Body of pancreas (tissue), 4 donors: ENCODE measurements around the gene GDF11. TPM values are rescaled to one million over a fixed set of nuclear protein-coding genes. Genes with fewer than 3 reads are reported as not detected.

Source experiments
- ATAC-seq: fragments of 150-250 bp; one replicate; pipeline ENCODE4 v1.9.1; 2016
- DNase-seq, 4 donors: peaks; one replicate each; pipeline ENCODE4 v3.0.0-alpha.2; 2019
- H3K27ac ChIP-seq, 4 donors: fragments of 200-600 bp; sonication (generic); 1 replicate in 3 of 4; 2 replicates in 1 of 4; pipeline versions ENCODE4 v1.5.1 to v1.6.1; 2016 to 2019; ENCODE audit warnings: mild to moderate bottlenecking in 1 of 4, mixed read lengths in 1 of 4, moderate library complexity in 1 of 4
- H3K27me3 ChIP-seq, 2 donors: fragments of 200-600 bp; sonication (generic); one replicate each; pipeline ENCODE4 v1.6.0; 2016; ENCODE audit warnings: mild to moderate bottlenecking in 1 of 2
- H3K36me3 ChIP-seq, 2 donors: fragments of 200-600 bp; sonication (generic); replicated peaks in 1 of 2; 2 replicates each; pipeline ENCODE4 v1.5.1; 2016; ENCODE audit warnings: low read depth in 2 of 2; ENCODE audit not compliant: insufficient read depth in 1 of 2
- H3K4me1 ChIP-seq: fragments of 200-600 bp; sonication (generic); one replicate; pipeline ENCODE4 v1.6.0; 2016
- H3K4me3 ChIP-seq, 2 donors: fragments of 200-600 bp; sonication (generic); 1 replicate in 1 of 2; 2 replicates in 1 of 2; pipeline ENCODE4 v1.5.1; 2016 to 2019
- H3K9me3 ChIP-seq, 3 donors: fragments of 200-600 bp; sonication (generic); 1 replicate in 2 of 3; 2 replicates in 1 of 3; pipeline ENCODE4 v1.5.1; 2016
- POLR2A ChIP-seq, 3 donors: fragments of 450-650 bp; IDR thresholded peaks; one replicate each; pipeline ENCODE4 v1.6.1; 2016; ENCODE audit warnings: antibody characterized with exemption in 3 of 3, mild to moderate bottlenecking in 2 of 3
- WGBS, 2 donors: methylation state at CpG; one replicate each; pipeline ENCODE4 v1.1.5; 2017; 5-methylcytosine and 5-hydroxymethylcytosine counted together
- intact Hi-C: fragments of 100-400 bp; cut with DNase I; formaldehyde crosslinking; loops from one replicate; pipeline ENCODE4 v1.15.1; 2023
- total RNA-seq, 2 donors: library from RNA; depleted of rRNA; stranded (reverse); fragments of >200 nt; gene quantifications; one replicate each; pipeline ENCODE4 v1.1.0, GENCODE V29; 2016
- TF ChIP-seq, protein P1 (sequence below), 7 experiments: fragments of 450-650 bp in 4 of 7; fragments of 200-600 bp in 3 of 7; sonication (generic) in 3 of 7; IDR thresholded peaks; one replicate each; pipeline ENCODE4 v1.5.1; 2016 to 2019; ENCODE audit warnings: antibody characterized with exemption in 7 of 7

The GDF11 gene
- total RNA-seq, 2 donors from 2014 or later: 0.33 to 0.78 TPM

DNA sequence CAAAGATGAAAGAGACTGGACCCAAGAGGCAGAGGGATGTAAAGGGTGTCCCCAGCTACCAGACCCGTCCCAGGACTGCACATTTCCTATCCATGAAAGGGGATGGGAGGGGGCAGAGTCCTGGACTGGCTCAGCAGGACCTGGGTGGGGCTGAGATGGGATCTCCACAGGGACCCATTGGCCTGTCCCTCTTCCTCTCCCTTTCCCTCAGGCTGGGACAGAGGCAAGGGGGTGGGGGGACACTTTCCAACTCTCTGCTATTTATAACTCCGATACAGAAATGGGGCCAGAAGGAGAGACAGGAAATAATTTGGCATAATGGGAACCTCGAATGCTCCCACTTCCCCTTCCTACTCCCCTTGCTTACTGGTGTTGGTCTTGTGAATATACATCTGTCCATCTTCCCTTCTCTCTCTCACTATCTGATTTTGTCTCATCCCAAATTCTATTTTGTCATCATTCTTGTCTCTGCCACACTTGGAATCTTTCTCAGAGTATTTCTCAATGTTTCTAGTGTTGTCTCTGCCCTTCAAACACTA is 34.2 kb upstream of the GDF11 start:
- Histone ChIP-seq H3K9me3 (no peaks in the 10 kb centered on the region), H3K4me1 (peaks cover 6% of the 10 kb centered on the region), H3K27me3 (no peaks in the 10 kb centered on the region), H3K27ac (no peak overlapping the region), H3K4me3 (no peak overlapping the region), H3K36me3 (no peaks in the 10 kb centered on the region)
- ATAC-seq: no peak
- DNase-seq: no peak
- intact Hi-C loops: no loop called here
- WGBS, 2 donors: 31 to 39% methylated on average over 3 of the region's 3 CpGs
- TF ChIP-seq POLR2A (IDR thresholded peaks at IDR 0.05): no peak
- TF ChIP-seq, protein P1, sequence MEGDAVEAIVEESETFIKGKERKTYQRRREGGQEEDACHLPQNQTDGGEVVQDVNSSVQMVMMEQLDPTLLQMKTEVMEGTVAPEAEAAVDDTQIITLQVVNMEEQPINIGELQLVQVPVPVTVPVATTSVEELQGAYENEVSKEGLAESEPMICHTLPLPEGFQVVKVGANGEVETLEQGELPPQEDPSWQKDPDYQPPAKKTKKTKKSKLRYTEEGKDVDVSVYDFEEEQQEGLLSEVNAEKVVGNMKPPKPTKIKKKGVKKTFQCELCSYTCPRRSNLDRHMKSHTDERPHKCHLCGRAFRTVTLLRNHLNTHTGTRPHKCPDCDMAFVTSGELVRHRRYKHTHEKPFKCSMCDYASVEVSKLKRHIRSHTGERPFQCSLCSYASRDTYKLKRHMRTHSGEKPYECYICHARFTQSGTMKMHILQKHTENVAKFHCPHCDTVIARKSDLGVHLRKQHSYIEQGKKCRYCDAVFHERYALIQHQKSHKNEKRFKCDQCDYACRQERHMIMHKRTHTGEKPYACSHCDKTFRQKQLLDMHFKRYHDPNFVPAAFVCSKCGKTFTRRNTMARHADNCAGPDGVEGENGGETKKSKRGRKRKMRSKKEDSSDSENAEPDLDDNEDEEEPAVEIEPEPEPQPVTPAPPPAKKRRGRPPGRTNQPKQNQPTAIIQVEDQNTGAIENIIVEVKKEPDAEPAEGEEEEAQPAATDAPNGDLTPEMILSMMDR (IDR thresholded peaks at IDR 0.05): no peak

GRCh38 chr12:55711786-55712553 is 31.0 kb upstream of the GDF11 start:
- Histone ChIP-seq H3K4me3 (no peak overlapping the region), H3K9me3 (no peaks in the 10 kb centered on the region), H3K27ac (no peak overlapping the region), H3K4me1 (peaks cover 20% of the 10 kb centered on the region), H3K36me3 (no peaks in the 10 kb centered on the region), H3K27me3 (no peaks in the 10 kb centered on the region)
- ATAC-seq (no peak), DNase-seq (no peak)
- WGBS, 2 donors: 53 to 77% methylated on average over 4 of the region's 4 CpGs
- intact Hi-C loops: no loop called here
- TF ChIP-seq POLR2A (IDR thresholded peaks at IDR 0.05): no peak
- TF ChIP-seq, protein P1 (IDR thresholded peaks at IDR 0.05): no peak

GRCh38 chr12:55712700-55713415 is 30.1 kb upstream of the GDF11 start:
- intact Hi-C loops: no loop called here
- no peaks in the 10 kb centered on the region for H3K9me3 ChIP-seq
- H3K36me3 ChIP-seq: no peaks in the 10 kb centered on the region
- H3K27ac ChIP-seq: no peak overlapping the region
- WGBS, 2 donors: 27 to 55% methylated on average over 1 of the region's 1 CpG
- TF ChIP-seq, protein P1 (IDR thresholded peaks at IDR 0.05): no peak
- no peak for TF ChIP-seq POLR2A (IDR thresholded peaks at IDR 0.05)
- H3K4me1 ChIP-seq: peaks cover 23% of the 10 kb centered on the region
- DNase-seq (no peak), ATAC-seq (no peak)
- H3K4me3 ChIP-seq: no peak overlapping the region
- H3K27me3 ChIP-seq: no peaks in the 10 kb centered on the region

DNA sequence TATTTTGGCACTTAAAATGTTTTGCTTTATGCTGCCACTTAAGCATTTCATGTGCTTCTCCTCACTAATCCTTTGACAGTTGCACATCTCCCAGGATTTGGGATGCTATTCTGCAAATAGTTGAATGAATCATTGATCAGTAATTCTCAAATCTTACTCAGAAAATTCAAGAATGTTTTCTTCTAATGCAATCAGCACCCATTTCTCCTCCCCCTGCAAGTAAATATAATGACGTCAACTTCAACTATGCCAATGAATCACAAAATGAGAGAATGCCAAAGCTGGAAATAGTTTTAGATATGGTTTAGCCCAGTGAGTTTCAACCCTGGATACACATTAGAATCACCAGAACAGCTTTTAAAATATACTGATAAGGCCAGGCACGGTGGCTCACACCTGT is 29.2 kb upstream of the GDF11 start:
- no peak for DNase-seq
- Histone ChIP-seq H3K9me3 (no peaks in the 10 kb centered on the region), H3K27me3 (no peaks in the 10 kb centered on the region), H3K27ac (no peak overlapping the region), H3K4me1 (peaks cover 32% of the 10 kb centered on the region), H3K4me3 (no peak overlapping the region), H3K36me3 (no peaks in the 10 kb centered on the region)
- no peak for TF ChIP-seq POLR2A (IDR thresholded peaks at IDR 0.05)
- TF ChIP-seq, protein P1 (IDR thresholded peaks at IDR 0.05): no peak
- WGBS, 2 donors: 28 to 38% methylated on average over 2 of the region's 2 CpGs
- intact Hi-C loops: no loop called here
- no peak for ATAC-seq
